T47D (cell line): ENCODE data around the gene POMT1.
A peak's percentile ranks its signal among the peaks of the same experiment; 100 is the strongest.
"Not testable (repeated sequence)": the region's sequence is repeated elsewhere in the genome, so short reads cannot be mapped to it uniquely, and the experiment has no call there.

Experiments used
- DNase-seq, 2 experiments: peaks; one replicate each; pipeline versions ENCODE4 v3.0.0 to v3.0.0-alpha.2; 2011 to 2012; ENCODE audit warnings: low read depth in 1 of 2, low spot score in 1 of 2
- JUND ChIP-seq: IDR thresholded peaks from 2 replicates; pipeline ENCODE4 v1.6.1; 2012; ENCODE audit warnings: low read depth
- in situ Hi-C: cut with HindIII; loops from 2 replicates; pipeline ENCODE4 v1.10.0; 2016; ENCODE audit warnings: low sequenced_read_pairs, low pct_unique_long_range_greater_than_20kb

Gene POMT1

DNA sequence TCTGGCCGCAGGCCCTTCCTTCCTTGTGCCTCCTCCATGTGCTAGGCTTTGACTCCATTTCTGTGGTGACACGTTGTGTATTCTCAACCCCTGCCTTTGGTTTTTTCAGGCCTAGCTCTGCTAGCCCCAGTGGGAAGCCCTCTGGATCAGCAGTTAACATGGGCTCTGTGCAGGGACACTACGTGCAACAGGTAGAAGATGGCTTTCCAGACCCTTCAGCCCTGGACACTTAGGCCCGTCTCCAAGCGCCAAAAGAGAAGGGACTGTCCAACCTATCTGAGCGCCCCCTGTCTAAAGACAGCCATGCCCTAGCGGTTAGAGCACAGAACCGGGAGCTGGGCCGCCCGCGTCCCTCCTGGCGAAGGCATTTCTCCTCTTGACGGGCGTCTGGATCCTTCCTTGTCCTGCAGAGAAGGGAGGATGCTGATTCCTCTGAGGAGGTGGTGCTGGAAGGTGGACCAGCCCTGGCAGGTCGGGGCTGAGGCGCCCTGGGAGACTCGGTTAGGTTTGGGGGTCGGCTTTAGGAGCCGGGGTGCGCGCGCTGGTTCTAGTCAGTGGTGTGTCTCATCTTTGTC lies 8.3 kb upstream of the POMT1 start:
- TF ChIP-seq JUND: no peak
- DNase-seq: no peak
- in situ Hi-C loops: no loop called here

GRCh38 chr9:131495785-131496184 lies 6.9 kb upstream of the POMT1 start:
- TF ChIP-seq JUND: no peak
- in situ Hi-C loops: no loop called here
- no peak for DNase-seq

- no peak for TF ChIP-seq JUND
- in situ Hi-C loops: no loop called here
- DNase-seq: no peak
Observed at GRCh38 chr9:131496844-131497405, 5.8 kb upstream of the POMT1 start.

DNA sequence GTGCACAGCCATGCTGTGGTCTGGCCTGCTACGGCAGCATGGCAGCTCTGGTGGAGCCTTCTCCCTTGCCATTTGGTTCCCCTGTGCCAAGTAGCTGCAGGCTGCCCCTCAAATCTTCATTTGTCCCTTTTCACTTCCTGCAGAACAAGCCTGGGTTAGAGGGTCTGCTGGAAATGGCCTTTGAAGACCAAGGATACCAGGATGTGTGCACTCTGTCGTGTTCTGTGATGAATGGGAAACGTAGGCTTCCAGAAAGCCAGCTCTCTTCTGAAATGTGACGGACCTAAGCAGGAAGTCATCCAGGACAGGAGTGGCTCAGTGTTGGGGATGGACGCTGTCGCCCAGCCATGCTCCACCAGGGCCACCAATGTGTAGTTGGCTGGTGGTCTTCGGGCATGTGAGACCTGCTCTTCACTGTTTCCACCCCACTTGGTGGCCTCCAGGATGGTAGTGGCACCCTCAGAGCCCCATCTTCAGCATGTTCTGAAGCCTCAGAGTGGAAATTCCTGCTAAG lies 3.4 kb upstream of the POMT1 start:
- in situ Hi-C loops: no loop called here
- no peak for TF ChIP-seq JUND

GRCh38 chr9:131500377-131500776 lies 2.3 kb upstream of the POMT1 start:
- in situ Hi-C loops: no loop called here
- no peak for TF ChIP-seq JUND
- no peak for DNase-seq

More for the DNA sequence above, 3.4 kb upstream of the POMT1 start:
- no peak for DNase-seq

- in situ Hi-C loops: no loop called here
- peak in 1 of 2 experiments; percentile 44 for DNase-seq
- TF ChIP-seq JUND: no peak
Observed at GRCh38 chr9:131500939-131501541, 1.7 kb upstream of the POMT1 start.

GRCh38 chr9:131503626-131504465 lies 1.1 kb downstream of the POMT1 start:
- in situ Hi-C loops: no loop called here
- no peak for TF ChIP-seq JUND
- DNase-seq: peak; percentile 63 to 77

- no peak for DNase-seq
- in situ Hi-C loops: no loop called here
- no peak for TF ChIP-seq JUND
Observed at GRCh38 chr9:131505012-131505411, 2.3 kb downstream of the POMT1 start.

GRCh38 chr9:131511416-131511815 lies 8.7 kb downstream of the POMT1 start:
- no peak for DNase-seq
- in situ Hi-C loops: no loop called here
- TF ChIP-seq JUND: no peak

DNA sequence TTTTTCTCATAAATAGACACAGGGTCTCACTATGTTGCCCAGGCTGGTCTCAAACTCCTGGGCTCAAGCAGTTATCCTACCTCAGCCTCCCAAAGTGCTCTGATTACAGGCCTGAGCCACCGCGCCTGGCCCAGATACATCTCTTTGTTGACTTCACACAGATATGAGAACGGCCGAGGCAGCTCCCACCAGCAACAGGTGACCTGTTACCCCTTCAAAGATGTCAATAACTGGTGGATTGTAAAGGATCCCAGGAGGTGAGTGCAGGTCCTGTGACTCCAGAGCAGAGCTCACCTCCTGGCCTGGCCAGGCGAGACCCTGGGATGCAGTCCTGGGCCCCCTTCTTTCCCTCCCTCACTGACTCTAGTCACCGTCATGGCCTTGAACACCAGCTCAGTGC lies 9.2 kb downstream of the POMT1 start:
- DNase-seq: no peak
- in situ Hi-C loops: no loop called here
- no peak for TF ChIP-seq JUND

DNA sequence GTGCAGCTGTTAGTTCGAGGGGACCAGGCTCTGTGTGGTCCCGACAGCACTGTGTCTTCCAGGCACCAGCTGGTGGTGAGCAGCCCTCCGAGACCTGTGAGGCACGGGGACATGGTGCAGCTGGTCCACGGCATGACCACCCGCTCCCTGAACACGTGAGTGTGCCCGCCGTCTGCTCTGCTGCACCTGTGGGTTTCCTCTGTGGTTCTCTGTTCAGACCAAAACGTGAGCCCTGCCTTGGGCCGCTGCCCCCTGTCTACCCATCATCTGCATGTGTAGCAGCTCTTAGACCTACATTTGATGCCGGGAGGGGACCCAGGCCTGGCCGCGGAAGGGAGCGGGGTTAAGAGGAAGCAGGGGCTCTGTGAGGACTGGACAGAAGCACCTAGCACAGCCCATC lies 10.5 kb downstream of the POMT1 start:
- DNase-seq: no peak
- no peak for TF ChIP-seq JUND
- in situ Hi-C loops: no loop called here

GRCh38 chr9:131515559-131516031 lies 12.9 kb downstream of the POMT1 start:
- in situ Hi-C loops, DNase-seq: not testable (repeated sequence)

DNA sequence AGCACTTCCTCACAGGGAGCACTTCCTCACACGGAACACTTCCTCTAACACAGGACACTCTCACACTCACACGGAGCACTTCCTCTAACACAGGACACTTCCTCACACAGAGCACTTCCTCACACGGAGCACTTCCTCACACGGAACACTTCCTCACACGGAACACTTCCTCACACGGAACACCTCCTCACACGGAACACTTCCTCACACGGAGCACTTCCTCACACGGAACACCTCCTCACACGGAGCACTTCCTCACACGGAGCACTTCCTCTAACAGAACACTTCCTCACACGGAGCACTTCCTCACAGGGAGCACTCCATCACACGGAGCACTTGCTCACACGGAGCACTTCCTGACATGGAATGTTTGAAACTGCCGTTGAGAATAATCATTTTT lies 13.4 kb downstream of the POMT1 start:
- in situ Hi-C loops: no loop called here

More for the DNA sequence above, 13.4 kb downstream of the POMT1 start:
- no peak for DNase-seq
- TF ChIP-seq JUND: no peak
